Neural cell (in vitro differentiated cells): ENCODE data around the gene DMBT1. TPM values are rescaled to one million over a fixed set of nuclear protein-coding genes. Genes with fewer than 3 reads are reported as not detected.

Experiments used
- H2AFZ ChIP-seq: fragments of 200-600, 300-800 bp; sonication (generic), shearing (Covaris generic); 2 replicates; pipeline ENCODE4 v1.6.0; 2014; ENCODE audit warnings: low read depth, mild to moderate bottlenecking, antibody characterized with exemption, low read length, moderate library complexity
- H3F3A ChIP-seq: fragments of 200-600 bp; shearing (Covaris generic); 2 replicates; pipeline ENCODE4 v1.6.1; 2016; ENCODE audit warnings: mild to moderate bottlenecking, moderate library complexity, mixed read lengths, antibody characterized with exemption, low read length; ENCODE audit not compliant: insufficient read depth, poor library complexity, severe bottlenecking
- H3K27ac ChIP-seq: fragments of 200-600, 300-800 bp; sonication (generic), shearing (Covaris generic); 2 replicates; pipeline ENCODE4 v1.5.1; 2014; ENCODE audit warnings: mild to moderate bottlenecking, low read length, moderate library complexity
- H3K27me3 ChIP-seq: fragments of 300-800, 200-600 bp; sonication (generic), shearing (Covaris generic); 2 replicates; pipeline ENCODE4 v1.6.0; 2014; ENCODE audit warnings: mild to moderate bottlenecking, low read depth, low read length, moderate library complexity; ENCODE audit not compliant: insufficient read depth
- H3K36me3 ChIP-seq: fragments of 300-800, 200-600 bp; sonication (generic), shearing (Covaris generic); 2 replicates; pipeline ENCODE4 v1.5.1; 2014; ENCODE audit warnings: mild to moderate bottlenecking, antibody characterized with exemption, low read length, moderate library complexity; ENCODE audit not compliant: insufficient read depth
- H3K4me2 ChIP-seq: fragments of 300-800, 200-600 bp; sonication (generic), shearing (Covaris generic); 2 replicates; pipeline ENCODE4 v1.6.0; 2014; ENCODE audit warnings: mild to moderate bottlenecking, low read length
- H3K4me3 ChIP-seq: fragments of 300-800, 200-600 bp; sonication (generic), shearing (Covaris generic); 2 replicates; pipeline ENCODE4 v1.5.1; 2014; ENCODE audit warnings: mild to moderate bottlenecking, low read length, moderate library complexity
- H3K79me2 ChIP-seq: fragments of 200-600 bp; shearing (Covaris generic); replicated peaks from 2 replicates; pipeline ENCODE4 v1.6.0; 2014; ENCODE audit warnings: mild to moderate bottlenecking, low read length, moderate library complexity; ENCODE audit not compliant: insufficient read depth
- H3K9ac ChIP-seq: fragments of 300-800, 200-600 bp; sonication (generic), shearing (Covaris generic); 2 replicates; pipeline ENCODE4 v1.6.1; 2016; ENCODE audit warnings: mild to moderate bottlenecking, low read length, mixed read lengths
- H3K9me2 ChIP-seq: fragments of 200-600 bp; shearing (Covaris generic); 2 replicates; pipeline ENCODE4 v1.6.1; 2016; ENCODE audit warnings: mild to moderate bottlenecking, low read length, mixed read lengths; ENCODE audit not compliant: insufficient read depth
- H3K9me3 ChIP-seq: fragments of 200-600, 300-800 bp; sonication (generic), shearing (Covaris generic); 2 replicates; pipeline ENCODE4 v1.6.1; 2016; ENCODE audit warnings: mild to moderate bottlenecking, mixed run types, low read length, moderate library complexity, mixed read lengths
- H4K20me1 ChIP-seq: fragments of 200-600 bp; shearing (Covaris generic); 2 replicates; pipeline ENCODE4 v1.6.1; 2016; ENCODE audit warnings: mild to moderate bottlenecking, mixed run types; ENCODE audit not compliant: insufficient read depth
- CTCF ChIP-seq: fragments of 450-650 bp; IDR thresholded peaks from 2 replicates; pipeline ENCODE4 v1.5.1; 2014; ENCODE audit warnings: antibody characterized with exemption, mild to moderate bottlenecking, moderate library complexity; ENCODE audit not compliant: poor library complexity, severe bottlenecking
- EP300 ChIP-seq: fragments of 450-650 bp; conservative IDR thresholded peaks from 2 replicates; pipeline ENCODE4 v1.6.1; 2014; ENCODE audit warnings: antibody characterized with exemption, mild to moderate bottlenecking, moderate library complexity; ENCODE audit not compliant: poor library complexity, severe bottlenecking
- EZH2 ChIP-seq: fragments of 200-600, 300-800 bp; shearing (Covaris generic), sonication (generic); IDR thresholded peaks from 2 replicates; pipeline ENCODE4 v1.6.1; 2014; ENCODE audit warnings: antibody characterized with exemption, low read length, borderline replicate concordance, mild to moderate bottlenecking; ENCODE audit not compliant: insufficient read depth, poor library complexity, severe bottlenecking
- MXI1 ChIP-seq: fragments of 450-650 bp; conservative IDR thresholded peaks from 2 replicates; pipeline ENCODE4 v1.6.1; 2014; ENCODE audit warnings: antibody characterized with exemption, mild to moderate bottlenecking; ENCODE audit not compliant: poor library complexity, severe bottlenecking
- POLR2AphosphoS5 ChIP-seq: IDR thresholded peaks from 2 replicates; pipeline ENCODE4 v1.6.1; 2012
- RAD21 ChIP-seq: fragments of 450-650 bp; conservative IDR thresholded peaks from 2 replicates; pipeline ENCODE4 v1.6.1; 2014; ENCODE audit warnings: antibody characterized with exemption, mild to moderate bottlenecking, moderate library complexity
- REST ChIP-seq: IDR thresholded peaks from 2 replicates; pipeline ENCODE4 v1.6.1; 2012; ENCODE audit warnings: borderline replicate concordance
- SMC3 ChIP-seq: fragments of 450-650 bp; conservative IDR thresholded peaks from 2 replicates; pipeline ENCODE4 v1.6.1; 2014; ENCODE audit warnings: antibody characterized with exemption, mild to moderate bottlenecking, moderate library complexity; ENCODE audit not compliant: poor library complexity
- TAF1 ChIP-seq: IDR thresholded peaks from 2 replicates; pipeline ENCODE4 v1.6.1; 2012; ENCODE audit warnings: low read depth
- polyA plus RNA-seq: library from polyadenylated mRNA; depleted of rRNA; stranded (reverse); fragments of >200 nt; gene quantifications from 2 replicates; pipeline ENCODE4 v1.2.3, GENCODE V29; 2014

Gene DMBT1
- polyA plus RNA-seq, 1 donor from 2014 or later, result not detected

- Histone ChIP-seq H3K36me3 (no peaks in the 10 kb centered on the region), H3K9ac (no peak overlapping the region), H3F3A (no peaks in the 10 kb centered on the region), H3K4me3 (no peak overlapping the region), H3K27me3 (no peaks in the 10 kb centered on the region), H3K4me2 (no peak overlapping the region), H3K9me3 (no peaks in the 10 kb centered on the region), H3K27ac (no peak overlapping the region), H3K9me2 (no peaks in the 10 kb centered on the region), H2AFZ (no peak overlapping the region), H4K20me1 (no peaks in the 10 kb centered on the region), H3K79me2 (no peaks in the 10 kb centered on the region)
- TF ChIP-seq CTCF (no peak), EP300 (no peak), EZH2 (no peak), MXI1 (no peak), POLR2AphosphoS5 (no peak), TAF1 (no peak), REST (no peak), SMC3 (no peak)
Observed at GRCh38 chr10:122664501-122664900, 103.9 kb downstream of the DMBT1 start.

GRCh38 chr10:122665329-122665860 lies 104.8 kb downstream of the DMBT1 start:
- H3K9me3 ChIP-seq, result no peaks in the 10 kb centered on the region
- H3K79me2 ChIP-seq, result no peaks in the 10 kb centered on the region
- TF ChIP-seq EP300 (no peak), EZH2 (no peak), TAF1 (no peak), POLR2AphosphoS5 (no peak), MXI1 (no peak), REST (no peak), SMC3 (no peak), RAD21 (no peak), CTCF (no peak)
- H3K4me2 ChIP-seq, result no peak overlapping the region
- no peak overlapping the region for H3K4me3 ChIP-seq
- H3K9me2 ChIP-seq, result no peaks in the 10 kb centered on the region
- no peaks in the 10 kb centered on the region for H3F3A ChIP-seq
- no peak overlapping the region for H3K9ac ChIP-seq
- no peaks in the 10 kb centered on the region for H3K27me3 ChIP-seq
- no peaks in the 10 kb centered on the region for H3K36me3 ChIP-seq
- H3K27ac ChIP-seq, result no peak overlapping the region
- H2AFZ ChIP-seq, result no peak overlapping the region
- H4K20me1 ChIP-seq, result no peaks in the 10 kb centered on the region
